ENCODE results near the gene PPP1R15B. TPM values are rescaled to one million over a fixed set of nuclear protein-coding genes. Genes with fewer than 3 reads are reported as not detected.

The PPP1R15B gene
- total RNA-seq, 1 experiment from 2014 or later: 50.7 TPM

- peaks cover 37% of the 10 kb centered on the region for H3K4me1 ChIP-seq (ENCODE audit: insufficient read depth, low read length)
- CTCF ChIA-PET: no interaction called here
- peaks cover 47% of the 10 kb centered on the region for H3K36me3 ChIP-seq (ENCODE audit: low read depth, low read length)
- intact Hi-C loops (cut with micrococcal nuclease): no loop called here
- no peak overlapping the region for H2AFZ ChIP-seq (ENCODE audit: low read length)
- H3K4me3 ChIP-seq (ENCODE audit: low read length): no peak overlapping the region
- no peaks in the 10 kb centered on the region for H3K27me3 ChIP-seq (ENCODE audit: low read length)
- H3K9me2 ChIP-seq (replicated peaks; ENCODE audit: low read length): no peaks in the 10 kb centered on the region
- H3K9ac ChIP-seq (ENCODE audit: low read length): no peak overlapping the region
- H3K27ac ChIP-seq (ENCODE audit: low read length): peak overlapping the region; percentile 70
- H4K20me1 ChIP-seq (ENCODE audit: low read length): no peaks in the 10 kb centered on the region
- ATAC-seq (no peak), DNase-seq (no peak)
- no TSS peak for BruUV-seq (replicated peaks)
- peak overlapping the region; percentile 56; the same call in 1 of the 2 replicates for H3K4me2 ChIP-seq (ENCODE audit: low read length)
- POLR2A ChIA-PET (ENCODE audit: unreplicated experiment): no interaction called here
- H3F3A ChIP-seq (ENCODE audit: low read length, unreplicated experiment): peaks cover 1% of the 10 kb centered on the region
- TF ChIP-seq CTCF (conservative IDR thresholded peaks at IDR 0.05; ENCODE audit: low read depth, low read length) (no peak), EZH2phosphoT487 (IDR thresholded peaks at IDR 0.05; ENCODE audit: borderline replicate concordance, low read length) (no peak), EZH2 (IDR thresholded peaks at IDR 0.05; ENCODE audit: low read length, unreplicated experiment) (no peak)
- H3K9me3 ChIP-seq (ENCODE audit: low read length): no peaks in the 10 kb centered on the region
- no peaks in the 10 kb centered on the region for H3K79me2 ChIP-seq (ENCODE audit: low read length)
Measured at GRCh38 chr1:204449678-204450280, 38.2 kb upstream of the PPP1R15B start.

- peak overlapping the region; percentile 70 for H3K27ac ChIP-seq (ENCODE audit: low read length)
- H3K4me1 ChIP-seq (ENCODE audit: insufficient read depth, low read length): peaks cover 43% of the 10 kb centered on the region
Measured at GRCh38 chr1:204448991-204449677, 37.5 kb upstream of the PPP1R15B start.

GRCh38 chr1:204448344-204448964 lies 36.8 kb upstream of the PPP1R15B start:
- DNase-seq: peak; percentile 98
- BruUV-seq (replicated peaks): no TSS peak

More at GRCh38 chr1:204448991-204449677, 37.5 kb upstream of the PPP1R15B start:
- no peak for TF ChIP-seq EZH2phosphoT487 (IDR thresholded peaks at IDR 0.05; ENCODE audit: borderline replicate concordance, low read length)
- no peak overlapping the region for H2AFZ ChIP-seq (ENCODE audit: low read length)
- H3K79me2 ChIP-seq (ENCODE audit: low read length): no peaks in the 10 kb centered on the region
- H3K36me3 ChIP-seq (ENCODE audit: low read depth, low read length): peaks cover 47% of the 10 kb centered on the region
- H3K4me2 ChIP-seq (ENCODE audit: low read length): peak overlapping the region; percentile 34
- no TSS peak for BruUV-seq (replicated peaks)
- ChIA-PET CTCF (interaction anchor here (0.6 to 1.3 kb wide), 9 partner anchors 18 to 1537 kb away, joined by 3 to 10 read pairs (median 4); partner anchors contain the start of gene PIK3C2B), POLR2A (ENCODE audit: unreplicated experiment) (interaction anchor here (0.7 to 1.1 kb wide), 3 partner anchors 36 to 57 kb away, joined by 4 to 23 read pairs (median 5); no protein-coding TSS in a partner anchor)
- no peaks in the 10 kb centered on the region for H3K9me2 ChIP-seq (replicated peaks; ENCODE audit: low read length)
- intact Hi-C loops (cut with micrococcal nuclease): no loop called here
- ATAC-seq (no peak), DNase-seq (no peak)
- no peak overlapping the region for H3K4me3 ChIP-seq (ENCODE audit: low read length)
- no peak overlapping the region for H3K9ac ChIP-seq (ENCODE audit: low read length)
- no peaks in the 10 kb centered on the region for H3K9me3 ChIP-seq (ENCODE audit: low read length)
- no peaks in the 10 kb centered on the region for H3K27me3 ChIP-seq (ENCODE audit: low read length)
- H4K20me1 ChIP-seq (ENCODE audit: low read length): no peaks in the 10 kb centered on the region
- peaks cover 7% of the 10 kb centered on the region for H3F3A ChIP-seq (ENCODE audit: low read length, unreplicated experiment)

More at GRCh38 chr1:204448344-204448964, 36.8 kb upstream of the PPP1R15B start:
- Histone ChIP-seq H4K20me1 (ENCODE audit: low read length) (no peaks in the 10 kb centered on the region), H3K27me3 (ENCODE audit: low read length) (no peaks in the 10 kb centered on the region), H3K36me3 (ENCODE audit: low read depth, low read length) (peaks cover 47% of the 10 kb centered on the region), H2AFZ (ENCODE audit: low read length) (no peak overlapping the region), H3F3A (ENCODE audit: low read length, unreplicated experiment) (peaks cover 12% of the 10 kb centered on the region), H3K4me1 (ENCODE audit: insufficient read depth, low read length) (peaks cover 50% of the 10 kb centered on the region), H3K79me2 (ENCODE audit: low read length) (no peaks in the 10 kb centered on the region), H3K9ac (ENCODE audit: low read length) (no peak overlapping the region), H3K4me3 (ENCODE audit: low read length) (no peak overlapping the region), H3K27ac (ENCODE audit: low read length) (peak overlapping the region; percentile 70), H3K9me2 (replicated peaks; ENCODE audit: low read length) (no peaks in the 10 kb centered on the region), H3K9me3 (ENCODE audit: low read length) (no peaks in the 10 kb centered on the region), H3K4me2 (ENCODE audit: low read length) (peak overlapping the region; percentile 34)
- intact Hi-C loops (cut with micrococcal nuclease): no loop called here
- ChIA-PET CTCF (interaction anchor here (0.6 to 1.3 kb wide), 11 partner anchors 10 to 1538 kb away, joined by 3 to 10 read pairs (median 4); partner anchors contain the start of gene PIK3C2B), POLR2A (ENCODE audit: unreplicated experiment) (interaction anchor here (0.7 to 1.1 kb wide), 3 partner anchors 36 to 57 kb away, joined by 4 to 23 read pairs (median 5); no protein-coding TSS in a partner anchor)
- peak; percentile 55 for ATAC-seq
- no peak for TF ChIP-seq EZH2 (IDR thresholded peaks at IDR 0.05; ENCODE audit: low read length, unreplicated experiment)
- TF ChIP-seq EZH2phosphoT487 (IDR thresholded peaks at IDR 0.05; ENCODE audit: borderline replicate concordance, low read length): no peak
- TF ChIP-seq CTCF (conservative IDR thresholded peaks at IDR 0.05; ENCODE audit: low read depth, low read length): no peak

Data from PC-3 (cell line).